Fibroblast of lung (primary cell): ENCODE measurements around the gene GNPAT. TPM values are rescaled to one million over a fixed set of nuclear protein-coding genes. Genes with fewer than 3 reads are reported as not detected.

Source experiments
- DNase-seq, 2 donors: peaks; one replicate each; pipeline versions ENCODE4 v3.0.0 to v3.0.0-alpha.2; 2010; ENCODE audit warnings: low read depth in 2 of 2
- H2AFZ ChIP-seq: 2 replicates; pipeline ENCODE4 v1.5.1; 2012; ENCODE audit warnings: low read length, control low read depth, inconsistent platforms
- H3K27ac ChIP-seq: 2 replicates; pipeline ENCODE4 v1.5.1; 2011; ENCODE audit warnings: low read length, control low read depth; ENCODE audit not compliant: insufficient read depth
- H3K27me3 ChIP-seq: 2 replicates; pipeline ENCODE4 v1.5.1; 2011; ENCODE audit warnings: mild to moderate bottlenecking, low read length; ENCODE audit not compliant: control insufficient read depth, insufficient read depth
- H3K36me3 ChIP-seq: 2 replicates; pipeline ENCODE4 v1.5.1; 2011; ENCODE audit warnings: low read length; ENCODE audit not compliant: control insufficient read depth, insufficient read depth
- H3K4me1 ChIP-seq: 2 replicates; pipeline ENCODE4 v1.5.1; 2011; ENCODE audit warnings: low read length; ENCODE audit not compliant: control insufficient read depth, insufficient read depth; ENCODE audit errors: extremely low read depth
- H3K4me2 ChIP-seq: 2 replicates; pipeline ENCODE4 v1.5.1; 2011; ENCODE audit warnings: low read length, control low read depth; ENCODE audit not compliant: insufficient read depth; ENCODE audit errors: extremely low read depth
- H3K4me3 ChIP-seq, 4 experiments: fragments of 200-600 bp in 1 of 4; sonication (generic) in 1 of 4; replicated peaks in 1 of 4; 2 replicates each; pipeline ENCODE4 v1.5.1; 2011 to 2016; ENCODE audit warnings: low read length in 4 of 4, low read depth in 3 of 4, mild to moderate bottlenecking in 3 of 4, control low read depth in 2 of 4, inconsistent platforms in 1 of 4, mixed read lengths in 1 of 4; ENCODE audit not compliant: insufficient read depth in 1 of 4; ENCODE audit errors: control extremely low read depth in 1 of 4
- H3K79me2 ChIP-seq: 2 replicates; pipeline ENCODE4 v1.5.1; 2012; ENCODE audit warnings: mild to moderate bottlenecking, low read length, inconsistent platforms; ENCODE audit not compliant: control insufficient read depth, insufficient read depth
- H3K9ac ChIP-seq: 2 replicates; pipeline ENCODE4 v1.5.1; 2011; ENCODE audit warnings: mild to moderate bottlenecking, low read length, control low read depth; ENCODE audit not compliant: insufficient read depth
- H3K9me3 ChIP-seq: 2 replicates; pipeline ENCODE4 v1.5.1; 2012; ENCODE audit warnings: low read depth, low read length; ENCODE audit not compliant: control insufficient read depth, insufficient read depth
- H4K20me1 ChIP-seq: 2 replicates; pipeline ENCODE4 v1.5.1; 2011; ENCODE audit warnings: low read length; ENCODE audit not compliant: control insufficient read depth, insufficient read depth; ENCODE audit errors: extremely low read depth
- CTCF ChIP-seq, 2 donors: IDR thresholded peaks in 1 of 2; conservative IDR thresholded peaks in 1 of 2; 1 replicate in 1 of 2; 2 replicates in 1 of 2; pipeline ENCODE4 v1.5.1; 2011 to 2012; ENCODE audit warnings: low read length in 2 of 2, control low read depth in 1 of 2, inconsistent platforms in 1 of 2, low read depth in 1 of 2, mild to moderate bottlenecking in 1 of 2
- EZH2 ChIP-seq: IDR thresholded peaks from 2 replicates; pipeline ENCODE4 v1.5.1; 2012; ENCODE audit warnings: low read length, control low read depth, mild to moderate bottlenecking; ENCODE audit errors: missing control alignments
- polyA plus RNA-seq, 2 donors: library from polyadenylated mRNA; depleted of rRNA in 1 of 2; stranded (reverse) in 1 of 2; unstranded in 1 of 2; fragments of >200 nt; gene quantifications; 2 replicates each; pipeline ENCODE4 v1.2.1, GENCODE V29; 2011 to 2012; ENCODE audit warnings: missing spikeins in 1 of 2
- total RNA-seq: library from RNA; depleted of rRNA; stranded (reverse); fragments of >200 nt; gene quantifications from 2 replicates; pipeline ENCODE4 v1.2.1, GENCODE V29; 2014

Gene GNPAT
- total and polyA plus RNA-seq, 2 donors (not counting 1 experiment from before 2014, with no cell fraction given): 42.5 to 60.4 TPM

GRCh38 chr1:231241750-231242149 lies 738 bp downstream of the GNPAT start:
- Histone ChIP-seq H3K27ac (peak overlapping the region; percentile 83), H3K4me3 (peak overlapping the region; percentile 75 to 96 (median 86)), H2AFZ (peak overlapping the region; percentile 90), H3K4me2 (peak overlapping the region; percentile 60), H3K4me1 (no peaks in the 10 kb centered on the region), H4K20me1 (no peaks in the 10 kb centered on the region), H3K27me3 (no peaks in the 10 kb centered on the region), H3K9ac (peak overlapping the region; percentile 63), H3K9me3 (no peaks in the 10 kb centered on the region), H3K36me3 (no peaks in the 10 kb centered on the region), H3K79me2 (peaks cover 51% of the 10 kb centered on the region)
- TF ChIP-seq CTCF (conservative IDR thresholded peaks at IDR 0.05 in 1 of 2, IDR thresholded peaks at IDR 0.05 in 1 of 2; ENCODE audit: low read depth in 1 of 2, low read length in 2 of 2) (no peak), EZH2 (no peak)
- peak; percentile 2 to 6 for DNase-seq

GRCh38 chr1:231242516-231243198 lies 1.6 kb downstream of the GNPAT start:
- Histone ChIP-seq H4K20me1 (no peaks in the 10 kb centered on the region), H3K27me3 (no peaks in the 10 kb centered on the region), H3K79me2 (peaks cover 56% of the 10 kb centered on the region), H3K36me3 (no peaks in the 10 kb centered on the region), H3K9ac (no peak overlapping the region), H3K4me3 (peak overlapping the region in 2 of 4 experiments; percentile 75 to 88), H3K4me1 (no peaks in the 10 kb centered on the region), H2AFZ (no peak overlapping the region), H3K27ac (no peak overlapping the region), H3K4me2 (peak overlapping the region; percentile 60), H3K9me3 (no peaks in the 10 kb centered on the region)
- TF ChIP-seq CTCF (conservative IDR thresholded peaks at IDR 0.05 in 1 of 2, IDR thresholded peaks at IDR 0.05 in 1 of 2; ENCODE audit: low read depth in 1 of 2, low read length in 2 of 2) (no peak), EZH2 (no peak)
- peak; percentile 19 to 24 for DNase-seq

GRCh38 chr1:231248778-231249177 lies 7.8 kb downstream of the GNPAT start:
- Histone ChIP-seq H2AFZ (no peak overlapping the region), H3K36me3 (no peaks in the 10 kb centered on the region), H3K4me3 (no peak overlapping the region), H3K27ac (no peak overlapping the region), H3K9me3 (no peaks in the 10 kb centered on the region), H4K20me1 (no peaks in the 10 kb centered on the region), H3K4me2 (no peak overlapping the region), H3K9ac (no peak overlapping the region), H3K4me1 (no peaks in the 10 kb centered on the region), H3K27me3 (no peaks in the 10 kb centered on the region), H3K79me2 (peaks cover 28% of the 10 kb centered on the region)
- peak in 1 of 2 donors; percentile 8 for DNase-seq
- no peak for TF ChIP-seq EZH2
- no peak for TF ChIP-seq CTCF (conservative IDR thresholded peaks at IDR 0.05 in 1 of 2, IDR thresholded peaks at IDR 0.05 in 1 of 2; ENCODE audit: low read depth in 1 of 2, low read length in 2 of 2)
